SK-N-DZ (cell line): ENCODE measurements around the gene MTNR1A.
A peak's percentile ranks its signal among the peaks of the same experiment; 100 is the strongest.

Experiments used
- DNase-seq: peaks from one replicate; pipeline ENCODE4 v3.0.0-alpha.2; 2015; ENCODE audit warnings: low spot score
- small RNA-seq, 2 experiments: library from RNA; depleted of rRNA; stranded (forward); fragments of <200 nt; gene quantifications; one replicate each; pipeline ENCODE3, GENCODE V24; 2014

Gene MTNR1A

DNA sequence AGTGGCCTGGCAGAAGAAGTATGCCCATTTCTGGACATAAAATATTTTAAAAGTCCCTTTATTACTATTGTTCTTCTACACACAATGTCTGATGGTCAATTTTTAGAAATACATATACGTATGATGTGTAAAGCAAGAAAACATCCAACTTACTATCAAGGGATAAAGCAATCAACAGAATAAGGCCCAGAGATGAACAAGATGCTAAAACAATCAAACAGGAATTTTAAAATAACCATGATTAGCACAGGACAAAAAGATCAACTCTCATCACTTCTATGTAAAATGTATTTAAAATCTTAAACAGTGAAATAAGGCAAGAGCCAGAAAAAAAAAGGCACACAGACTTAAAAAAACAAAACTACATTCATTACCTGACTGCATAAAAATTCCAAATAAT lies 60.9 kb downstream of the MTNR1A start:
- DNase-seq: no peak

DNA sequence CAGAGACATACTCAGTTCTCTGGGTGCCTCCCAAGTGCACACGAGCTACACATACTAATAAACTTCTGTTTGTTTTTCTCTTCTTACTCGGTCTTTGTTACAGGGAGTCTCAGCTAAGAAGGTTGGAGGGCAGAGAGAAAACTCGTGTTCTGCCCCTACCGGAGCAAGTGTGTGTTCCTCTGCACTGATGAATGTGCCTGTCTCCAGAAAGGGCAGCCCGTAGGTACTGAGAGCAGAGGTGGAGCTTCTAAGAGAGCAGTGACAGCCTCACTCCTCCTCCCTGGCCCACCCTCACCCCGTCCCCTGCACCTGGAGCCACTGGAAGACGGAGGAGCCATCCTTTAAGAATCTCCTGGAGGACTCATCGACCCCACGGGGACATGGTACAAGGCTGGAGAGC lies 67.6 kb downstream of the MTNR1A start:
- peak; percentile 39 for DNase-seq

DNA sequence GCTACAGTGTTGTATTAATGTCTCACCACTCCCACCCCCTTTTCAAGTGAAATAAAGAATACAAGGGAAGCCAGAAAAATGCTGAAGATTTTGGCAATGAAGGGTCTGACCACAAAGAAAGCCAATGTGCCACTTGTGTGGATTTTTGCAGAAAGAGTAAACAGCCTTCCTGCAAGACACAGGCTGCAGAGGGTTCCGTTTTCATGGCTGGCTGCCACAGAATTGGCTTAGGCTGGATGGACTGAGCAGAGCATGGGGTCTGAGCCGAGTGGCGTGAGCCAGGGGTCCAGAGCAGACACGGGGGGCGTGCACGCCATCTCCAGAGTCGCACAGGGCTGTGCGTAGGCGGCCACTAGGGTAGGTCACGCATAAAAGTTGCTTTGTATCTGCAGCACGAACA lies 69.2 kb downstream of the MTNR1A start:
- DNase-seq: peak; percentile 18

GRCh38 chr4:186485561-186486062 lies 69.8 kb downstream of the MTNR1A start:
- DNase-seq: peak; percentile 49

GRCh38 chr4:186485150-186485549 lies 70.2 kb downstream of the MTNR1A start:
- DNase-seq: no peak

GRCh38 chr4:186483656-186484055 lies 71.7 kb downstream of the MTNR1A start:
- no peak for DNase-seq

Small RNAs within 50 kb of the gene (small RNA-seq; reads per million reads assigned to genes)
- 0 reads per million in 2 experiments for gene RNU6-1055P
